ENCODE data around the gene SRBD1. TPM values are rescaled to one million over a fixed set of nuclear protein-coding genes. Genes with fewer than 3 reads are reported as not detected.

SRBD1 gene
- total RNA-seq (10 to 100 TPM; 13.1 to 34.8 (median 16.7) TPM), polyA plus RNA-seq (1 to 10 TPM; 4.8 to 7.7 TPM)
- long read RNA-seq, donor 1, partial matches to known transcripts: 9 of 15 reads
- long read RNA-seq, donor 1, other reads (novel, unspliced or antisense): 4 of 15 reads
- long read RNA-seq, donor 2, transcript SRBD1-201 (21 exons, 3,681 nt): major isoform, 9 of 9 reads
- long read RNA-seq, donor 2, partial matches to known transcripts: 0 of 9 reads
- long read RNA-seq, donor 2, other reads (novel, unspliced or antisense): 0 of 9 reads
- long read RNA-seq, donor 3, transcript SRBD1-201 (21 exons, 3,681 nt): major isoform, 16 of 23 reads
- long read RNA-seq, donor 3, partial matches to known transcripts: 1 of 23 reads
- long read RNA-seq, donor 3, other reads (novel, unspliced or antisense): 6 of 23 reads

- intact Hi-C loops (cut with DNase I): no loop called here
- H3K4me1 ChIP-seq (ENCODE audit: insufficient read depth): no peaks in the 10 kb centered on the region
- peak within 1 kb of the TSS; percentile 69 to 75 for H3K27ac ChIP-seq
- 2% methylated on average over 43 to 44 of the region's 44 CpGs for WGBS, 3 donors
- TF ChIP-seq POLR2A (IDR thresholded peaks at IDR 0.05) (peak; percentile 57), CTCF (IDR thresholded peaks at IDR 0.05) (peak in 1 of 3 donors; percentile 22), EP300 (IDR thresholded peaks at IDR 0.05) (no peak)
- H3K36me3 ChIP-seq: no peaks in the 10 kb centered on the region
- peak; percentile 92 to 96 (median 94) for DNase-seq
- H3K9me3 ChIP-seq: no peaks in the 10 kb centered on the region
- no peaks in the 10 kb centered on the region for H3K27me3 ChIP-seq
- peak within 1 kb of the TSS; percentile 85 for H3K4me3 ChIP-seq
Measured at GRCh38 chr2:45611020-45611859, at the start of gene SRBD1. Gene SRBD1, minus strand, starts transcription at chr2:45611267. Its CDS starts 5,826 bp downstream, at chr2:45605441.

DNA sequence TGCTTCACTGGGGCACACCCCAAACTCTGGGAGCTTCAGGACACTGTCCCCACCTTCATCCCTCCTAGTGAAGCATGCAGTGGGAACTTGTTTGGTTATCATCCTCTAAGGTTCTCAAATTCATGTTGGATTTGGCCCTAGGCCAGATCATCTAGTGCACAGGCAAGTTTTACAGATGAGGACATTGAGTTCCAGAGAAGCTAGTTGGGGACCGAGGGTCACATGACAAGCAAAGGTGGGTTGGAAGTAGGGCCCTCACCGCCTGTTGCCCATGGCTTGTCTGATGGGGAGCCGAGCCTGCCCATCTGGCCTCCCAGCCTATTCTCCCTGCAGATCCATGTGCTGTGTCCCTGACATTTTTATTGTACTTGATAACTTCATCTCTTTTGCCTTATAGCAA, 43.2 kb upstream of the SRBD1 start:
- H3K27me3 ChIP-seq: no peaks in the 10 kb centered on the region
- H3K27ac ChIP-seq: no peak overlapping the region
- TF ChIP-seq EP300 (IDR thresholded peaks at IDR 0.05) (no peak), POLR2A (IDR thresholded peaks at IDR 0.05) (no peak), CTCF (IDR thresholded peaks at IDR 0.05) (no peak)
- H3K9me3 ChIP-seq: no peaks in the 10 kb centered on the region
- 87 to 91% (median 88%) methylated on average over 3 of the region's 3 CpGs for WGBS, 3 donors
- H3K36me3 ChIP-seq: no peaks in the 10 kb centered on the region
- H3K4me3 ChIP-seq: no peak overlapping the region
- intact Hi-C loops (cut with DNase I): no loop called here
- H3K4me1 ChIP-seq (ENCODE audit: insufficient read depth): peaks cover 6% of the 10 kb centered on the region
- no peak for DNase-seq

GRCh38 chr2:45653122-45653913, 42.3 kb upstream of the SRBD1 start:
- no peaks in the 10 kb centered on the region for H3K36me3 ChIP-seq
- H3K27me3 ChIP-seq: no peaks in the 10 kb centered on the region
- TF ChIP-seq EP300 (IDR thresholded peaks at IDR 0.05) (no peak), CTCF (IDR thresholded peaks at IDR 0.05) (no peak), POLR2A (IDR thresholded peaks at IDR 0.05) (no peak)
- no peak overlapping the region for H3K27ac ChIP-seq
- peaks cover 6% of the 10 kb centered on the region for H3K4me1 ChIP-seq (ENCODE audit: insufficient read depth)
- no peak for DNase-seq
- peak overlapping the region; percentile 88 for H3K4me3 ChIP-seq
- WGBS, 3 donors: 43 to 57% (median 53%) methylated on average over 5 of the region's 5 CpGs
- intact Hi-C loops (cut with DNase I): no loop called here
- no peaks in the 10 kb centered on the region for H3K9me3 ChIP-seq
